ENCODE data around the gene BIRC2.

DNA sequence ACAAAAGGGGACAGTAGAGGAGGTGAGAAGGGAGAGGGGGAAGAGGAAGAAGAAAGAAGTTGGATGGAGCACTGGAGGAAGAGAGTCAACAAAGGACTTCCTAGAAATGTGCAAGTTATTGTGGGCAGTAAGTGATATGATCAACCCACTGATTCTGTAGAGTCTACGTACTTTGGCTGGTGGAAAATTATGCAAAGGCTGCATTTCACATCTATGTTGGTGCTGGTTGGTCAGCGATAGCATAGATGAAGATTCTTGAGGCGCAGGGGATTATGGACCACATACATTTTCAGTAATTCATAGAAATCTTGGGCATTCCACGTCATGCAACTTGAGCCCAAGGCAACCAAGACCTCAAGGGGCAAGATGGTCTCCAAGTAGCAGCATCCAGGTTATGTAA lies 42.3 kb upstream of the BIRC2 start:
- TF ChIP-seq, protein P1, sequence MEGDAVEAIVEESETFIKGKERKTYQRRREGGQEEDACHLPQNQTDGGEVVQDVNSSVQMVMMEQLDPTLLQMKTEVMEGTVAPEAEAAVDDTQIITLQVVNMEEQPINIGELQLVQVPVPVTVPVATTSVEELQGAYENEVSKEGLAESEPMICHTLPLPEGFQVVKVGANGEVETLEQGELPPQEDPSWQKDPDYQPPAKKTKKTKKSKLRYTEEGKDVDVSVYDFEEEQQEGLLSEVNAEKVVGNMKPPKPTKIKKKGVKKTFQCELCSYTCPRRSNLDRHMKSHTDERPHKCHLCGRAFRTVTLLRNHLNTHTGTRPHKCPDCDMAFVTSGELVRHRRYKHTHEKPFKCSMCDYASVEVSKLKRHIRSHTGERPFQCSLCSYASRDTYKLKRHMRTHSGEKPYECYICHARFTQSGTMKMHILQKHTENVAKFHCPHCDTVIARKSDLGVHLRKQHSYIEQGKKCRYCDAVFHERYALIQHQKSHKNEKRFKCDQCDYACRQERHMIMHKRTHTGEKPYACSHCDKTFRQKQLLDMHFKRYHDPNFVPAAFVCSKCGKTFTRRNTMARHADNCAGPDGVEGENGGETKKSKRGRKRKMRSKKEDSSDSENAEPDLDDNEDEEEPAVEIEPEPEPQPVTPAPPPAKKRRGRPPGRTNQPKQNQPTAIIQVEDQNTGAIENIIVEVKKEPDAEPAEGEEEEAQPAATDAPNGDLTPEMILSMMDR (IDR thresholded peaks at IDR 0.05; ENCODE audit: low read depth, low read length, poor library complexity, severe bottlenecking) = no peak
- TF ChIP-seq EZH2phosphoT487 (IDR thresholded peaks at IDR 0.05; ENCODE audit: borderline replicate concordance, low read length) = no peak
